ENCODE results near the gene MYO10.

DNA sequence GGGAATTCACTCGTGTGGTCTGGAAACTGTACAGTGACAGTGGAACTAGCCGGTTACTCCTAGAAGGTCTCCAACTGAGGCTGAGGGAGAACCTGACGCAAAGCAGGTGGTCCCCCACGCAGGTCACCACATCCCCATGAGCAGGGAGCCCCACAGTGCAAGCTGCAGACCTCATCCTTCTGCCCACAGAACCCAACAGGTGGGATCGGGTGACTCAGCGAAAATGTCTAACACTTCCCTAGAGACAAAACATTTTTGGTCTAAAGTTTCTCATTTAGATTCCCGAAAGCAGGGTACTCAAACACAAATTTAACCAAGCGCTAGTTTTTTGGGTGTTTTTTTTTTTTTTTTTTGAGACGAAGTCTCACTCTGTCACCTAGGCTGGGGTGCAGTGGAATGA lies 256.9 kb downstream of the MYO10 start:
- TF ChIP-seq, protein P1, sequence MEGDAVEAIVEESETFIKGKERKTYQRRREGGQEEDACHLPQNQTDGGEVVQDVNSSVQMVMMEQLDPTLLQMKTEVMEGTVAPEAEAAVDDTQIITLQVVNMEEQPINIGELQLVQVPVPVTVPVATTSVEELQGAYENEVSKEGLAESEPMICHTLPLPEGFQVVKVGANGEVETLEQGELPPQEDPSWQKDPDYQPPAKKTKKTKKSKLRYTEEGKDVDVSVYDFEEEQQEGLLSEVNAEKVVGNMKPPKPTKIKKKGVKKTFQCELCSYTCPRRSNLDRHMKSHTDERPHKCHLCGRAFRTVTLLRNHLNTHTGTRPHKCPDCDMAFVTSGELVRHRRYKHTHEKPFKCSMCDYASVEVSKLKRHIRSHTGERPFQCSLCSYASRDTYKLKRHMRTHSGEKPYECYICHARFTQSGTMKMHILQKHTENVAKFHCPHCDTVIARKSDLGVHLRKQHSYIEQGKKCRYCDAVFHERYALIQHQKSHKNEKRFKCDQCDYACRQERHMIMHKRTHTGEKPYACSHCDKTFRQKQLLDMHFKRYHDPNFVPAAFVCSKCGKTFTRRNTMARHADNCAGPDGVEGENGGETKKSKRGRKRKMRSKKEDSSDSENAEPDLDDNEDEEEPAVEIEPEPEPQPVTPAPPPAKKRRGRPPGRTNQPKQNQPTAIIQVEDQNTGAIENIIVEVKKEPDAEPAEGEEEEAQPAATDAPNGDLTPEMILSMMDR (IDR thresholded peaks at IDR 0.05) = no peak
- TF ChIP-seq POLR2A (IDR thresholded peaks at IDR 0.05) = no peak
